Neuronal stem cell (in vitro differentiated cells): Measurements from ENCODE around the gene ZNF212. TPM values are rescaled to one million over a fixed set of nuclear protein-coding genes. Genes with fewer than 3 reads are reported as not detected.

Experiments
- DNase-seq: peaks from one replicate; pipeline ENCODE4 v3.0.0-alpha.2; 2013; ENCODE audit warnings: low spot score
- H2AFZ ChIP-seq: one replicate; pipeline ENCODE4 v1.6.1; 2013; ENCODE audit warnings: mild to moderate bottlenecking, low read length, inconsistent platforms
- H2AK5ac ChIP-seq: 2 replicates; pipeline ENCODE4 v1.6.1; 2013; ENCODE audit warnings: low read depth, mild to moderate bottlenecking, inconsistent platforms, low read length, moderate library complexity, mixed read lengths
- H2BK120ac ChIP-seq: 2 replicates; pipeline ENCODE4 v1.6.1; 2013; ENCODE audit warnings: low read depth, mild to moderate bottlenecking, inconsistent platforms, low read length, moderate library complexity, mixed read lengths
- H2BK12ac ChIP-seq: one replicate; pipeline ENCODE4 v1.6.1; 2013; ENCODE audit warnings: low read length, inconsistent platforms
- H2BK15ac ChIP-seq: 2 replicates; pipeline ENCODE4 v1.6.1; 2013; ENCODE audit warnings: mild to moderate bottlenecking, low read length, inconsistent platforms, mixed read lengths
- H2BK5ac ChIP-seq: one replicate; pipeline ENCODE4 v1.6.1; 2013; ENCODE audit warnings: inconsistent platforms, mild to moderate bottlenecking, low read length, moderate library complexity
- H3K14ac ChIP-seq: one replicate; pipeline ENCODE4 v1.6.1; 2013; ENCODE audit warnings: low read length, inconsistent platforms
- H3K18ac ChIP-seq: 2 replicates; pipeline ENCODE4 v1.6.1; 2013; ENCODE audit warnings: low read length, inconsistent platforms
- H3K23ac ChIP-seq: 2 replicates; pipeline ENCODE4 v1.6.1; 2013; ENCODE audit warnings: low read depth, mild to moderate bottlenecking, mixed read lengths, low read length, inconsistent platforms; ENCODE audit not compliant: poor library complexity
- H3K27ac ChIP-seq: replicated peaks from 3 replicates; pipeline ENCODE4 v1.5.1; 2013; ENCODE audit warnings: low read length, inconsistent platforms
- H3K27me3 ChIP-seq, 3 experiments: 2 replicates each; pipeline ENCODE4 v1.6.1; 2013; ENCODE audit warnings: low read length in 3 of 3, mild to moderate bottlenecking in 2 of 3, inconsistent platforms in 1 of 3, low read depth in 1 of 3, mixed read lengths in 1 of 3, moderate library complexity in 1 of 3; ENCODE audit not compliant: control insufficient read depth in 3 of 3, insufficient read depth in 3 of 3
- H3K36me3 ChIP-seq, 2 donors: replicated peaks in 1 of 2; 2 replicates each; pipeline ENCODE4 v1.6.1; 2013; ENCODE audit warnings: low read length in 2 of 2; ENCODE audit not compliant: control insufficient read depth in 2 of 2, insufficient read depth in 2 of 2
- H3K4ac ChIP-seq: 2 replicates; pipeline ENCODE4 v1.6.1; 2013; ENCODE audit warnings: inconsistent platforms, mild to moderate bottlenecking, low read length, moderate library complexity
- H3K4me1 ChIP-seq, 2 donors: 1 replicate in 1 of 2; 2 replicates in 1 of 2; pipeline ENCODE4 v1.6.1; 2013; ENCODE audit warnings: low read length in 2 of 2, low read depth in 1 of 2; ENCODE audit not compliant: control insufficient read depth in 2 of 2, insufficient read depth in 1 of 2
- H3K4me2 ChIP-seq: one replicate; pipeline ENCODE4 v1.6.1; 2013; ENCODE audit warnings: mild to moderate bottlenecking, low read length, inconsistent platforms; ENCODE audit not compliant: insufficient read depth, poor library complexity, severe bottlenecking
- H3K4me3 ChIP-seq, 2 donors: 2 replicates each; pipeline ENCODE4 v1.5.1; 2013; ENCODE audit warnings: low read length in 2 of 2, mild to moderate bottlenecking in 2 of 2, inconsistent platforms in 1 of 2, moderate library complexity in 1 of 2
- H3K79me1 ChIP-seq: one replicate; pipeline ENCODE4 v1.6.1; 2013; ENCODE audit warnings: low read depth, mild to moderate bottlenecking, inconsistent platforms, low read length, moderate library complexity
- H3K9ac ChIP-seq: one replicate; pipeline ENCODE4 v1.6.1; 2013; ENCODE audit warnings: mild to moderate bottlenecking, low read depth, low read length, inconsistent platforms; ENCODE audit not compliant: poor library complexity
- H3K9me3 ChIP-seq, 2 donors: replicated peaks in 1 of 2; 2 replicates each; pipeline versions ENCODE3 to v1.6.1; 2013; ENCODE audit warnings: low read length in 2 of 2, mild to moderate bottlenecking in 2 of 2, inconsistent platforms in 1 of 2, low read depth in 1 of 2, mixed read lengths in 1 of 2, moderate library complexity in 1 of 2; ENCODE audit not compliant: control insufficient read depth in 2 of 2, insufficient read depth in 1 of 2
- H4K8ac ChIP-seq: one replicate; pipeline ENCODE4 v1.6.1; 2013; ENCODE audit warnings: low read depth, mild to moderate bottlenecking, inconsistent platforms, low read length, moderate library complexity
- H4K91ac ChIP-seq: one replicate; pipeline ENCODE4 v1.6.1; 2013; ENCODE audit warnings: low read length, low read depth, mild to moderate bottlenecking, inconsistent platforms; ENCODE audit not compliant: poor library complexity
- WGBS, 2 donors: extraction: QIAGEN DNeasy Blood & Tissue Kit; methylation state at CpG; one replicate each; pipeline ENCODE4 v1.1.7; 2013; ENCODE audit warnings: missing lambda C conversion rate in 2 of 2, mixed read lengths in 1 of 2; ENCODE audit not compliant: insufficient read length in 2 of 2, insufficient replicate concordance in 1 of 2; ENCODE audit errors: extremely low coverage in 2 of 2; 5-methylcytosine and 5-hydroxymethylcytosine counted together
- polyA plus RNA-seq, 2 experiments: library from polyadenylated mRNA; stranded (reverse); fragments of 200-250 nt; gene quantifications; one replicate each; pipeline ENCODE4 v1.2.3, GENCODE V29; 2013

Gene ZNF212
- polyA plus RNA-seq (2013, experiment 1 of 2) = 8.9 TPM
- 9.1 TPM for polyA plus RNA-seq (2013, experiment 2 of 2)

DNA sequence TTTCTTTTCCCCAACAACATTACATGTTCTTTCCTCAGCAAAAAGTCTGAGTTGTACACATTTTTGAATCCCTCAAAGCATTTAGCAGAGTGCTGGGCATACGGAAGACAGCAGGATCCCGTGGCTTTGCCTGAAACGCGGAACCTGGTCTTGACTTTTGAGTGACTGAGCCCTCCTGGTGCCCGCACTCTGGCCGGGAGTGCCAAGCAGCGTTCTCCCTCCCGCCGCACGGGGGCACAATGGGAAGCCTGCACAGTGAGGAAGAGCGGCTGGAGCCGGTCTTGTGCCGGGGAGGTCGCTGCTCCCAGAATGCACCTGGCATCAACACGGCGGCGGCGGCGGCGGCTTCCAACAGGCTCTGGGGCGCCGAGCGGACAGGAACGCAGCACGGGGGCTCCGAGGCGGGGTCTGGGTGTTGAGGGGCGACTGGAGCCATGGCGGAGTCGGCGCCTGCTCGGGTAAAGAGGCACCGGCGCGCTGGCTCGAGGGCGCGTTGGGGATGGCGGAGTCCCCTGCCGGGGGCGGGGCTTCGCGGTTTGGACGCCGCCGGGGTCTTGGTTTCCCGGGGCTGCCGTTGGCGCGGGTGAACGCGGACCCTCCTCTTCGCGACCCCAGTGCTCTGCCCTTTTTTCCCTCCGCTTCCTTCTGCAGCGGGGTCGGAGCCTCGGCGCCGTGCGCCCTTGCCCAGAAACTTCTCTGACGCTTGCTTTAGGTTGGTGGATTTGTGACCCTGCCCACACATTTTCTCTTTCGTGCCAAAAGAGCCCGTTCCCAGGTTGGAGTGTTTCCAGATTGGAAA is at the start of gene ZNF212:
ZNF212 (plus strand) TSS at position 307 of the 799 bp plus-strand sequence; CDS start at position 435, 128 bp downstream.
- H3K4me3 ChIP-seq = peak within 1 kb of the TSS; percentile 72 to 90
- H2BK120ac ChIP-seq = no peak within 1 kb of the TSS
- H3K9ac ChIP-seq = peak within 1 kb of the TSS; percentile 97
- peak within 1 kb of the TSS; percentile 84 for H3K4me2 ChIP-seq
- no peaks in the 10 kb centered on the region for H3K36me3 ChIP-seq
- H3K23ac ChIP-seq = peak within 1 kb of the TSS; percentile 97
- H2AFZ ChIP-seq = peak within 1 kb of the TSS; percentile 94
- H2AK5ac ChIP-seq = peak within 1 kb of the TSS; percentile 57
- H3K79me1 ChIP-seq = peaks cover 6% of the 10 kb centered on the region
- no peak within 1 kb of the TSS for H4K91ac ChIP-seq
- peak within 1 kb of the TSS; percentile 68 for H3K4ac ChIP-seq
- peak within 1 kb of the TSS; percentile 97 for H3K18ac ChIP-seq
- no CpG with 5 or more reads among the region's 64 CpGs for WGBS, 2 donors
- H3K9me3 ChIP-seq = peaks cover 0 to 6% of the 10 kb centered on the region in 2 donors
- H4K8ac ChIP-seq = peak within 1 kb of the TSS; percentile 86
- peak; percentile 86 for DNase-seq
- H2BK15ac ChIP-seq = no peak within 1 kb of the TSS
- H2BK12ac ChIP-seq = no peak within 1 kb of the TSS
- no peaks in the 10 kb centered on the region for H3K27me3 ChIP-seq
- H3K14ac ChIP-seq = peak within 1 kb of the TSS; percentile 71
- peak within 1 kb of the TSS; percentile 78 for H2BK5ac ChIP-seq
- peak within 1 kb of the TSS; percentile 64 for H3K27ac ChIP-seq
- H3K4me1 ChIP-seq = no peaks in the 10 kb centered on the region

DNA sequence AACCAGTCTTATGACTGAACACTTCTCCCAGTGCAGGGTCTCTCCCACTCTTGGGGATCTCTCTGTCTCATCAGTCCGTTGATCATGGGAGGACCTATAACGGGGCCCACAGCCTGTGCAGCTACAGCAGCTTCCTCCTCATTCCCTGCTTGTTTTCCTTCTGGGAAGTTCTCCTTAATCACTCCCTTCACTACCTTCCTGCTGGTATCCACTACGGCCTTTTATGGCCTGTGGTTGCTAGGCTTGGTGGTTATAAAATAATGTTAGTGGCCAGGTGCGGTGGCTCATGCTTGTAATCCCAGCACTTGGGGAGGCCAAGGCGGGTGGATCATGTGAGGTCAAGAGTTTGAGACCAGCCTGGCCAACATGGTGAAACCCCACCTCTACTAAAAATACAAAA is 47.6 kb upstream of the ZNF212 start:
- Histone ChIP-seq H2BK12ac (no peak overlapping the region), H4K91ac (no peak overlapping the region), H3K4me1 (peaks cover 5 to 6% of the 10 kb centered on the region in 2 donors), H3K4me3 (no peak overlapping the region), H4K8ac (peak overlapping the region; percentile 17), H2BK5ac (no peak overlapping the region), H3K18ac (no peak overlapping the region), H3K36me3 (peaks cover 0 to under 1% of the 10 kb centered on the region in 2 donors), H2BK15ac (no peak overlapping the region), H2AFZ (peak overlapping the region; percentile 29), H3K27me3 (peaks cover 0 to 10% (median 0%) of the 10 kb centered on the region in 3 experiments), H2BK120ac (no peak overlapping the region), H3K9me3 (no peaks in the 10 kb centered on the region), H3K4me2 (no peak overlapping the region), H3K14ac (no peak overlapping the region), H3K79me1 (peaks cover 6% of the 10 kb centered on the region), H3K23ac (no peak overlapping the region), H3K27ac (no peak overlapping the region), H3K4ac (no peak overlapping the region), H3K9ac (no peak overlapping the region), H2AK5ac (no peak overlapping the region)
- no CpG with 5 or more reads among the region's 5 CpGs for WGBS, 2 donors
- no peak for DNase-seq

DNA sequence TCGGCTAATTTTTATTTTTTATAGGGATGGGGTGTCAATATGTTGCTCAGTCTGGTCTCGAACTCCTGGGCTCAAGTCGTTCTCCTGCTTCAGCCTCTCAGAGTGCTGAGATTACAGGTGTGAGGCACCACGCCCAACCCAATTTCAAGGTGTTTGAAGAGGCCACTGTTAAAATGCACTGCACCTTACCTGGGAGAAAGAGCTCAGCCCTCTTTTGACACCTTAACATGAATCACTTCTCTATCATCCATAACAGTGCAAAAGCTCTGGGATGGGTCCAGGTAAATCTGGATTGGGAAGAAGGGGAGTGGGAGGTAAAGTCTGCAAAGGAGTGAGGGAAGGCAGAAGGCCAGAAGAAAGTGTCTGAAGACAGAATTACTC is 44.7 kb upstream of the ZNF212 start:
- no peak overlapping the region for H3K23ac ChIP-seq
- DNase-seq = no peak
- H4K91ac ChIP-seq = no peak overlapping the region
- H2BK5ac ChIP-seq = no peak overlapping the region
- no peak overlapping the region for H3K27ac ChIP-seq
- no peak overlapping the region for H2BK15ac ChIP-seq
- no peak overlapping the region for H3K18ac ChIP-seq
- peaks cover 8% of the 10 kb centered on the region in 2 donors for H3K4me1 ChIP-seq
- peaks cover 0 to 10% (median 0%) of the 10 kb centered on the region in 3 experiments for H3K27me3 ChIP-seq
- H3K4me3 ChIP-seq = peak overlapping the region; percentile 66 to 96
- H3K4me2 ChIP-seq = peak overlapping the region; percentile 63
- H3K4ac ChIP-seq = no peak overlapping the region
- no peak overlapping the region for H3K9ac ChIP-seq
- peaks cover 8% of the 10 kb centered on the region for H3K79me1 ChIP-seq
- H4K8ac ChIP-seq = no peak overlapping the region
- no peak overlapping the region for H3K14ac ChIP-seq
- WGBS, 2 donors = no CpG with 5 or more reads among the region's 4 CpGs
- H3K9me3 ChIP-seq = no peaks in the 10 kb centered on the region
- H2BK120ac ChIP-seq = no peak overlapping the region
- H2BK12ac ChIP-seq = no peak overlapping the region
- no peak overlapping the region for H2AK5ac ChIP-seq
- H2AFZ ChIP-seq = peak overlapping the region; percentile 99
- H3K36me3 ChIP-seq = peaks cover 12 to 23% of the 10 kb centered on the region in 2 donors
